Mesenchymal stem cell (in vitro differentiated cells and primary cell): ENCODE measurements around the gene LPP.

Experiments
- DNase-seq: peaks from one replicate; pipeline ENCODE4 v3.0.0-alpha.2; 2013
- H2AFZ ChIP-seq: one replicate; pipeline ENCODE4 v1.6.1; 2013; ENCODE audit warnings: low read depth, mild to moderate bottlenecking, control low read depth, inconsistent platforms, low read length, moderate library complexity
- H2AK5ac ChIP-seq: 2 replicates; pipeline ENCODE4 v1.6.1; 2013; ENCODE audit warnings: low read length, moderate library complexity, mild to moderate bottlenecking, inconsistent platforms; ENCODE audit not compliant: severe bottlenecking
- H2BK120ac ChIP-seq: one replicate; pipeline ENCODE4 v1.6.1; 2013; ENCODE audit warnings: low read depth, mild to moderate bottlenecking, inconsistent platforms, low read length, moderate library complexity
- H2BK12ac ChIP-seq, 2 experiments: one replicate each; pipeline ENCODE4 v1.6.1; 2013; ENCODE audit warnings: inconsistent platforms in 2 of 2, low read length in 2 of 2, mild to moderate bottlenecking in 2 of 2, moderate library complexity in 2 of 2, control low read depth in 1 of 2
- H2BK15ac ChIP-seq: one replicate; pipeline ENCODE4 v1.6.1; 2013; ENCODE audit warnings: mild to moderate bottlenecking, low read depth, inconsistent platforms; ENCODE audit not compliant: poor library complexity, severe bottlenecking
- H2BK5ac ChIP-seq: 2 replicates; pipeline ENCODE4 v1.6.1; 2013; ENCODE audit warnings: low read depth, mild to moderate bottlenecking, low read length, control low read depth, inconsistent platforms; ENCODE audit not compliant: poor library complexity, severe bottlenecking
- H3K14ac ChIP-seq, 2 experiments: one replicate each; pipeline ENCODE4 v1.6.1; 2013; ENCODE audit warnings: inconsistent platforms in 2 of 2, low read length in 2 of 2, control low read depth in 1 of 2, mild to moderate bottlenecking in 1 of 2, moderate library complexity in 1 of 2
- H3K18ac ChIP-seq, 2 experiments: one replicate each; pipeline ENCODE4 v1.6.1; 2013; ENCODE audit warnings: inconsistent platforms in 2 of 2, low read length in 2 of 2, control low read depth in 1 of 2, low read depth in 1 of 2, mild to moderate bottlenecking in 1 of 2
- H3K23ac ChIP-seq, 2 experiments: one replicate each; pipeline ENCODE4 v1.6.1; 2013; ENCODE audit warnings: inconsistent platforms in 2 of 2, low read length in 2 of 2, mild to moderate bottlenecking in 2 of 2, moderate library complexity in 2 of 2, control low read depth in 1 of 2
- H3K27ac ChIP-seq: 2 replicates; pipeline ENCODE4 v1.5.1; 2013; ENCODE audit warnings: mild to moderate bottlenecking, moderate library complexity, low read length, control low read depth, inconsistent platforms; ENCODE audit not compliant: poor library complexity, severe bottlenecking
- H3K27me3 ChIP-seq, 2 experiments: 2 replicates each; pipeline versions ENCODE4 v1.6.1 to v1.7.0; 2013; ENCODE audit warnings: low read length in 2 of 2, mild to moderate bottlenecking in 2 of 2, moderate library complexity in 2 of 2, control low read depth in 1 of 2, inconsistent platforms in 1 of 2; ENCODE audit not compliant: control insufficient read depth in 1 of 2, insufficient read depth in 1 of 2
- H3K36me3 ChIP-seq, 2 experiments: 2 replicates each; pipeline versions ENCODE4 v1.6.1 to v1.7.0; 2013; ENCODE audit warnings: low read length in 2 of 2, control low read depth in 1 of 2, inconsistent platforms in 1 of 2, low read depth in 1 of 2, mild to moderate bottlenecking in 1 of 2; ENCODE audit not compliant: insufficient read depth in 2 of 2, control insufficient read depth in 1 of 2
- H3K4ac ChIP-seq, 2 experiments: one replicate each; pipeline ENCODE4 v1.6.1; 2013; ENCODE audit warnings: inconsistent platforms in 2 of 2, low read length in 2 of 2, mild to moderate bottlenecking in 2 of 2, moderate library complexity in 2 of 2, control low read depth in 1 of 2, low read depth in 1 of 2
- H3K4me1 ChIP-seq: 2 replicates; pipeline ENCODE4 v1.6.1; 2013; ENCODE audit warnings: low read depth, low read length, control low read depth; ENCODE audit not compliant: control insufficient read depth, insufficient read depth
- H3K4me2 ChIP-seq: 2 replicates; pipeline ENCODE4 v1.6.1; 2013; ENCODE audit warnings: low read length, mild to moderate bottlenecking, inconsistent platforms; ENCODE audit not compliant: poor library complexity, severe bottlenecking
- H3K4me3 ChIP-seq, 2 experiments: 2 replicates each; pipeline versions ENCODE4 v1.5.1 to v1.7.0; 2013; ENCODE audit warnings: low read length in 2 of 2, mild to moderate bottlenecking in 2 of 2, control low read depth in 1 of 2, low read depth in 1 of 2; ENCODE audit not compliant: insufficient read depth in 1 of 2
- H3K79me1 ChIP-seq: replicated peaks from 2 replicates; pipeline ENCODE4 v1.6.1; 2013; ENCODE audit warnings: mild to moderate bottlenecking, control low read depth, low read length, inconsistent platforms; ENCODE audit not compliant: poor library complexity, severe bottlenecking
- H3K9ac ChIP-seq: 2 replicates; pipeline ENCODE4 v1.7.0; 2013; ENCODE audit warnings: mild to moderate bottlenecking, low read length, moderate library complexity
- H3K9me3 ChIP-seq: 2 replicates; pipeline ENCODE4 v1.7.0; 2013; ENCODE audit warnings: mild to moderate bottlenecking, low read length; ENCODE audit not compliant: control insufficient read depth
- H4K8ac ChIP-seq: one replicate; pipeline ENCODE4 v1.6.1; 2013; ENCODE audit warnings: inconsistent platforms, mild to moderate bottlenecking, low read length, moderate library complexity
- H4K91ac ChIP-seq: one replicate; pipeline ENCODE4 v1.6.1; 2013; ENCODE audit warnings: mild to moderate bottlenecking, low read length, inconsistent platforms
- WGBS: methylation state at CpG from one replicate; pipeline ENCODE4 v1.1.7; 2013; ENCODE audit warnings: mixed read lengths; 5-methylcytosine and 5-hydroxymethylcytosine counted together

The LPP gene

DNA sequence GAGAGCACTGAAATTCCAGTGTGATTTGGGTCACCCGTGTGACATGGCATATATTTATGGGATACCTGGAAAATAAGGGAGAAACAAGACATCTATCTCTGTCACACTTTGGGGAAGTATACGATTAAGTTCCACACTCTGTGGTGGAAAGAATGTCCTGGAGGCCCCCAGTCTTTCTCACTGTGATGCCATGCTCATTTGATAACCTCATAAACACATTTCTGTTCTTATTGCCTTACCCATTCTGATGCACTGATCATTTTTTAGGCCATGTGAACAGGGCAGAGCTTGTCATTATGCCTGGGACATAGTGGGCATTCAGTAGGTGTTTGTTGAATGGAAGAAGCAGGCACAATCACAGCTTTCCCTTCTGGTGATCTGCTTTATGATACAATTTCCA is 668.5 kb downstream of the LPP start:
- Histone ChIP-seq H2AK5ac (peak overlapping the region; percentile 47), H3K14ac (no peak overlapping the region), H3K4ac (no peak overlapping the region), H2BK15ac (no peak overlapping the region), H4K8ac (no peak overlapping the region), H3K79me1 (peaks cover 34% of the 10 kb centered on the region), H3K4me2 (no peak overlapping the region), H3K36me3 (no peaks in the 10 kb centered on the region), H2AFZ (no peak overlapping the region), H3K4me3 (no peak overlapping the region), H3K23ac (no peak overlapping the region), H4K91ac (no peak overlapping the region), H2BK120ac (no peak overlapping the region), H2BK12ac (no peak overlapping the region), H3K18ac (peak overlapping the region in 1 of 2 experiments; percentile 2), H3K4me1 (no peaks in the 10 kb centered on the region), H2BK5ac (no peak overlapping the region), H3K27me3 (no peaks in the 10 kb centered on the region), H3K9me3 (no peaks in the 10 kb centered on the region), H3K27ac (no peak overlapping the region), H3K9ac (no peak overlapping the region)
- DNase-seq: no peak
- WGBS: 93% methylated on average over 2 of the region's 2 CpGs

DNA sequence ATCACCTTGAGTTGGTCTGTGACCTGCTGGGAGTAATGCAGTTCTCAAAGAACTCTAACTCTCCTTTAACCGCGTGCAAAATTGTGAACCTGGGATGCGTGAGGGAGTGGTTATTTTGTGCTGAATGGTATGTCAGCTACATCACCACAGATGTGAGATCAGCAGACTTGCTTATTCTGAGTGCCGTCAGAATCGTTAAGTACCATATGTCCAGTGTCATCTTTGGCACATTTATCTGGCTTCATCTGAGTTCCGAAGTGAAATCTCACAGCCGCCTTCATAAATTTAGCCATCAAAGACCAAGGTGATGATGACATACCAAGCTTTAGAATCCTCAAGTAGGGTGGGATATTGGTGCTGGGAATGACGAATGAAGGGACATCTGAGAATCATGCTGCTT is 670.6 kb downstream of the LPP start:
- Histone ChIP-seq H3K9me3 (no peaks in the 10 kb centered on the region), H2AFZ (no peak overlapping the region), H3K18ac (no peak overlapping the region), H3K14ac (no peak overlapping the region), H3K4me3 (no peak overlapping the region), H4K91ac (no peak overlapping the region), H2BK5ac (no peak overlapping the region), H3K4me2 (no peak overlapping the region), H3K4ac (no peak overlapping the region), H3K4me1 (no peaks in the 10 kb centered on the region), H2BK120ac (no peak overlapping the region), H3K9ac (no peak overlapping the region), H3K23ac (no peak overlapping the region), H2AK5ac (no peak overlapping the region), H4K8ac (no peak overlapping the region), H2BK12ac (no peak overlapping the region), H3K27me3 (no peaks in the 10 kb centered on the region), H2BK15ac (no peak overlapping the region), H3K79me1 (peaks cover 28% of the 10 kb centered on the region), H3K36me3 (no peaks in the 10 kb centered on the region), H3K27ac (no peak overlapping the region)
- 89% methylated on average over 6 of the region's 8 CpGs for WGBS
- DNase-seq: no peak

DNA sequence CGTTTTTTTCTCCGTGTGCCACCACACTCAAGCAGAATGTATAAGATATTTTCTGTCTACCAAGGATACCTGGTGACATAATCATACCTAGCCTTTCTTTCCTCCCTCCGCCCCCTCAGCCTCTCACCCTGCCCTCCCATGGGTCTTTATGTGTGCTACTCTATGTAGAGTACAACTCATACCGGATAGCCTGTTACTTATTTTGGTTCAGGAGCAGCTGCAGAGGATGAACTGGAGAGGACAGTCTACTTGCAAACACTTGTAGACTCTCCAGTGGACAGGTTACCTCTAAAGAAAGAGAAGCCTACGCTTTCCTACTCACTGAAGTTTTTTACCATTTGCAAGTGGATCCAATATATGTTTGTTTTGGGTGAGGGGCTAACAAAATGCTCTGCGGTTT is 671.9 kb downstream of the LPP start:
- Histone ChIP-seq H2AFZ (no peak overlapping the region), H3K4me1 (no peaks in the 10 kb centered on the region), H3K4ac (no peak overlapping the region), H2BK15ac (no peak overlapping the region), H2BK5ac (no peak overlapping the region), H3K23ac (no peak overlapping the region), H3K14ac (no peak overlapping the region), H3K36me3 (no peaks in the 10 kb centered on the region), H3K18ac (no peak overlapping the region), H2BK120ac (no peak overlapping the region), H2BK12ac (no peak overlapping the region), H3K4me3 (no peak overlapping the region), H3K27ac (no peak overlapping the region), H2AK5ac (no peak overlapping the region), H3K27me3 (no peaks in the 10 kb centered on the region), H3K9ac (no peak overlapping the region), H4K91ac (no peak overlapping the region), H3K4me2 (no peak overlapping the region), H3K79me1 (peaks cover 29% of the 10 kb centered on the region), H4K8ac (no peak overlapping the region), H3K9me3 (no peaks in the 10 kb centered on the region)
- WGBS: 98% methylated on average over 5 of the region's 6 CpGs
- DNase-seq: no peak

DNA sequence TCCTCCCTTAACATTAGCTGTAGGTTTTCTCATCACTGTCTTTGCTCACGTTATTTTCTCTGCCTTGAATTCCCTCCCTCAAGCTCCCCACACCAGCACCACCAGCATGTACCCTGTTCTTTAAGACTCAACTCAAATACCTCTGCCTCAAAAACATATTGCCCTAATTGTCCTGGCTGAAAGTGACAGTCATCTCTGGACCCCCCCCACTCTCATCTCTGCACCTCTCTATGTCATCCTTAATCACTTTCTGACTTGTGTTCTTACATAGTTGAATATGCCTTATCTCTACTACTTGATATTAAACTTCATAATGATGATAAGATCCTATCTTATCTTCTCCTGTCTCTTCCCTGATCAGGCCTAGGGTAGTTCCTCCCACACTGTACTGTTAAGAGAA is 672.6 kb downstream of the LPP start:
- Histone ChIP-seq H3K9ac (no peak overlapping the region), H2BK15ac (no peak overlapping the region), H3K79me1 (peaks cover 35% of the 10 kb centered on the region), H3K4me1 (no peaks in the 10 kb centered on the region), H4K91ac (no peak overlapping the region), H3K9me3 (no peaks in the 10 kb centered on the region), H3K18ac (no peak overlapping the region), H3K27ac (no peak overlapping the region), H2BK120ac (no peak overlapping the region), H2AFZ (no peak overlapping the region), H3K4me2 (no peak overlapping the region), H4K8ac (no peak overlapping the region), H2AK5ac (no peak overlapping the region), H3K14ac (no peak overlapping the region), H2BK12ac (no peak overlapping the region), H2BK5ac (no peak overlapping the region), H3K4ac (no peak overlapping the region), H3K36me3 (no peaks in the 10 kb centered on the region), H3K23ac (no peak overlapping the region), H3K27me3 (no peaks in the 10 kb centered on the region), H3K4me3 (no peak overlapping the region)
- 87% methylated on average over 1 of the region's 1 CpG for WGBS
- no peak for DNase-seq
